HG03565 (cell line): ENCODE measurements around the gene SLX1A.
"Not testable (repeated sequence)": the region's sequence is repeated elsewhere in the genome, so short reads cannot be mapped to it uniquely, and the experiment has no call there.

Experiments
- ATAC-seq: cut with Tn5 transposase; IDR thresholded peaks from one replicate; pipeline ENCODE4 v1.9.1; 2021; ENCODE audit warnings: mild to moderate bottlenecking, moderate library complexity; ENCODE audit not compliant: unreplicated experiment

Gene SLX1A

GRCh38 chr16:30184096-30184890 is 9.4 kb upstream of the SLX1A start:
- ATAC-seq, result peak; percentile 14

GRCh38 chr16:30184891-30185682 is 8.6 kb upstream of the SLX1A start:
- ATAC-seq, result no peak

GRCh38 chr16:30185683-30186421 is 7.8 kb upstream of the SLX1A start:
- ATAC-seq, result no peak

GRCh38 chr16:30186444-30186781 is 7.3 kb upstream of the SLX1A start:
- no peak for ATAC-seq

GRCh38 chr16:30186782-30187555 is 6.7 kb upstream of the SLX1A start:
- ATAC-seq, result no peak

GRCh38 chr16:30187556-30187865 is 6.2 kb upstream of the SLX1A start:
- no peak for ATAC-seq

- no peak for ATAC-seq
Measured at GRCh38 chr16:30187971-30188561, 5.6 kb upstream of the SLX1A start.

- ATAC-seq, result not testable (repeated sequence)
Measured at GRCh38 chr16:30191158-30191557, 2.5 kb upstream of the SLX1A start.

GRCh38 chr16:30193098-30193497 is 577 bp upstream of the SLX1A start:
- ATAC-seq, result not testable (repeated sequence)

GRCh38 chr16:30194172-30194925 is 674 bp downstream of the SLX1A start:
- ATAC-seq, result peak; percentile 30

GRCh38 chr16:30197001-30197400 is 3.3 kb downstream of the SLX1A start:
- ATAC-seq, result not testable (repeated sequence)

- ATAC-seq, result not testable (repeated sequence)
Measured at GRCh38 chr16:30199049-30199448, 5.4 kb downstream of the SLX1A start, which contains the start of gene SULT1A3. Gene SULT1A3 (plus strand): TSS chr16:30199255. CDS start chr16:30200729, 1,474 bp downstream.

- ATAC-seq, result not testable (repeated sequence)
Measured at GRCh38 chr16:30199608-30200343, 6.1 kb downstream of the SLX1A start.

GRCh38 chr16:30205541-30206236 is 12.0 kb downstream of the SLX1A start:
- ATAC-seq, result not testable (repeated sequence)

GRCh38 chr16:30206252-30206651 is 12.6 kb downstream of the SLX1A start:
- ATAC-seq, result not testable (repeated sequence)

GRCh38 chr16:30207063-30207704 is 13.5 kb downstream of the SLX1A start:
- not testable (repeated sequence) for ATAC-seq

GRCh38 chr16:30209032-30209431 is 15.4 kb downstream of the SLX1A start:
- not testable (repeated sequence) for ATAC-seq

GRCh38 chr16:30211414-30211813 is 17.7 kb downstream of the SLX1A start:
- ATAC-seq, result not testable (repeated sequence)
